Measurements from ENCODE around the gene HUNK.

Gene HUNK

GRCh38 chr21:31846690-31847089, 26.1 kb upstream of the HUNK start:
- TF ChIP-seq MAX (IDR thresholded peaks at IDR 0.05), result no peak
- no peak for TF ChIP-seq TEAD4 (IDR thresholded peaks at IDR 0.05)
- no peak for TF ChIP-seq CREB1 (IDR thresholded peaks at IDR 0.05; ENCODE audit: low read depth)
- no peak for TF ChIP-seq REST (IDR thresholded peaks at IDR 0.05; ENCODE audit: low read depth)
- no peak for TF ChIP-seq CEBPB (IDR thresholded peaks at IDR 0.05)
- no peak for TF ChIP-seq EGR1 (IDR thresholded peaks at IDR 0.05)
- no peak for TF ChIP-seq ZBTB7A (IDR thresholded peaks at IDR 0.05; ENCODE audit: low read depth)
- TF ChIP-seq FOXM1 (IDR thresholded peaks at IDR 0.05; ENCODE audit: borderline replicate concordance, low read depth), result no peak
- TF ChIP-seq RAD21 (IDR thresholded peaks at IDR 0.05; ENCODE audit: low read depth), result no peak
- no peak for TF ChIP-seq TAF1 (IDR thresholded peaks at IDR 0.05; ENCODE audit: low read depth)
- no peak for TF ChIP-seq TCF12 (IDR thresholded peaks at IDR 0.05; ENCODE audit: low read depth)
- no peak for TF ChIP-seq NFIC (IDR thresholded peaks at IDR 0.05)
- TF ChIP-seq YY1 (IDR thresholded peaks at IDR 0.05; ENCODE audit: low read depth), result no peak
- TF ChIP-seq USF1 (IDR thresholded peaks at IDR 0.05), result no peak
- no peak for TF ChIP-seq EP300 (IDR thresholded peaks at IDR 0.05; ENCODE audit: borderline replicate concordance)

GRCh38 chr21:31847761-31848160, 25.1 kb upstream of the HUNK start:
- TF ChIP-seq NFIC (IDR thresholded peaks at IDR 0.05) (no peak), CEBPB (IDR thresholded peaks at IDR 0.05) (no peak), TEAD4 (IDR thresholded peaks at IDR 0.05) (no peak), YY1 (IDR thresholded peaks at IDR 0.05; ENCODE audit: low read depth) (no peak), EP300 (IDR thresholded peaks at IDR 0.05; ENCODE audit: borderline replicate concordance) (no peak), USF1 (IDR thresholded peaks at IDR 0.05) (no peak), FOXM1 (IDR thresholded peaks at IDR 0.05; ENCODE audit: borderline replicate concordance, low read depth) (no peak), REST (IDR thresholded peaks at IDR 0.05; ENCODE audit: low read depth) (no peak), CREB1 (IDR thresholded peaks at IDR 0.05; ENCODE audit: low read depth) (no peak), ZBTB7A (IDR thresholded peaks at IDR 0.05; ENCODE audit: low read depth) (no peak), TCF12 (IDR thresholded peaks at IDR 0.05; ENCODE audit: low read depth) (no peak), MAX (IDR thresholded peaks at IDR 0.05) (no peak), TAF1 (IDR thresholded peaks at IDR 0.05; ENCODE audit: low read depth) (no peak), EGR1 (IDR thresholded peaks at IDR 0.05) (no peak), RAD21 (IDR thresholded peaks at IDR 0.05; ENCODE audit: low read depth) (no peak)

GRCh38 chr21:31848326-31848985, 24.4 kb upstream of the HUNK start:
- TF ChIP-seq MAX (IDR thresholded peaks at IDR 0.05) (no peak), RAD21 (IDR thresholded peaks at IDR 0.05; ENCODE audit: low read depth) (no peak), EP300 (IDR thresholded peaks at IDR 0.05; ENCODE audit: borderline replicate concordance) (no peak), NFIC (IDR thresholded peaks at IDR 0.05) (no peak), ZBTB7A (IDR thresholded peaks at IDR 0.05; ENCODE audit: low read depth) (no peak), YY1 (IDR thresholded peaks at IDR 0.05; ENCODE audit: low read depth) (no peak), TCF12 (IDR thresholded peaks at IDR 0.05; ENCODE audit: low read depth) (no peak), FOXM1 (IDR thresholded peaks at IDR 0.05; ENCODE audit: borderline replicate concordance, low read depth) (no peak), REST (IDR thresholded peaks at IDR 0.05; ENCODE audit: low read depth) (no peak), CREB1 (IDR thresholded peaks at IDR 0.05; ENCODE audit: low read depth) (no peak), USF1 (IDR thresholded peaks at IDR 0.05) (no peak), EGR1 (IDR thresholded peaks at IDR 0.05) (no peak), CEBPB (IDR thresholded peaks at IDR 0.05) (no peak), TEAD4 (IDR thresholded peaks at IDR 0.05) (no peak)
